Activated CD4-positive, alpha-beta T cell treated with anti-CD3 and anti-CD28 coated beads, Interleukin-2, amount 50 U/mL, for 48 hours (primary cell): ENCODE measurements around the gene E4F1.

Experiments used
- DNase-seq, 2 experiments: peaks; one replicate each; pipeline ENCODE4 v3.0.0-alpha.2; 2020

Gene E4F1

GRCh38 chr16:2275476-2276367 lies 52.3 kb downstream of the E4F1 start:
- no peak for DNase-seq

- DNase-seq, result no peak
These were observed 53.2 kb downstream of the E4F1 start for GRCh38 chr16:2276368-2277195.

DNA sequence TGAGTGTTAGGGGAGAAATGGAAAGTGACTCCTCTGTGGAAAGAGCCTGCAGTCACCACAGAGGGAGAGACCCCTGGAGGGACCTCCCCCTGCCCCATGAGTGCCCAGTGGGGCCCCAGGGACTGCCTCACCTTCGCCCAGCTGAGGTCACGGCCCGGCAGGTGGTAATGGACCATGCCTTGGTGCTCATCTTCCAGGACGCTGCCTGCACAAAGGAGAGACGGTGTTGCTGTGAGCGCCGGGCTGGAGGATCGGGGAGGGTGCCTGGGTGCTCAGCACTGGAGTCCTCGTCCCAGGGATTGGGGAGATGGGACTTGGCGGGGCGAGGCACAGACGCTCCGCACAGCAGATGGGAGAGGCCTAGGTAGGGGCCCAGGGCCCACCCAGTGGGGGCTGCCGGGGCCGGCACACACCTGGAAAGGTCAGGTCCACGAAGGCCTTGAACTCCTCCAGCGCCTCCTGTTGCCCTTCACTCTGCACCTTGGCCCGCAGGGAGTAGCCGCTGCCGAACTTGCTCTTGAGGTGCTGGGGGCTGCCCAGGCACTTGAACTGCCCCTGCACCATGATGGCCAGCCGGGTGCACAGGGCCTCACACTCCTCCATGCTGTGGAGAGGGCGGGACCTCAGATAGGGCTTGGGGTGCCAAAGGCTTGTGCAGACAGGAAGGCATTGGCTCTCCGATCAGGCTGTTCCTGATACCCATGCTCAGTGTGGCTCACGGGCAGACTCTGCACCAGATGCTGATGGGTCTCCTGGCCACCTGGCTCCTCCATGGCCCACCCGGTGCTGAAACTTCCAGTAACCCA lies 54.3 kb downstream of the E4F1 start:
- no peak for DNase-seq

DNA sequence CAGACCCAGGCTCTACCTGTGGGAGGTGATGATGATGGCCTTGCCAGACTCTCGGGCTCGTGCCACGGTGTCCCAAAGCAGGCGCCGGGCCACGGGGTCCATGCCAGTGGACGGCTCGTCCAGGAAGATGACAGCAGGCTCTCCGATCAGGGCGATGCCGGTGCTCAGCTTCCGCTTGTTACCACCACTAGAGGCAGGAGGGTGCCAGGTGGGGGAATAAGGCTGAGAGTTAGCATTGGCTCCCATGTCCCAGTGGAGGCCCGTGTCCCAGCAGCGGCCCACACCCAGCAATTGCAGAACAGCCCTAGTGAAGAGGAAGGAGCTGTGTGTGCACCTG lies 54.8 kb downstream of the E4F1 start:
- DNase-seq, result no peak

DNA sequence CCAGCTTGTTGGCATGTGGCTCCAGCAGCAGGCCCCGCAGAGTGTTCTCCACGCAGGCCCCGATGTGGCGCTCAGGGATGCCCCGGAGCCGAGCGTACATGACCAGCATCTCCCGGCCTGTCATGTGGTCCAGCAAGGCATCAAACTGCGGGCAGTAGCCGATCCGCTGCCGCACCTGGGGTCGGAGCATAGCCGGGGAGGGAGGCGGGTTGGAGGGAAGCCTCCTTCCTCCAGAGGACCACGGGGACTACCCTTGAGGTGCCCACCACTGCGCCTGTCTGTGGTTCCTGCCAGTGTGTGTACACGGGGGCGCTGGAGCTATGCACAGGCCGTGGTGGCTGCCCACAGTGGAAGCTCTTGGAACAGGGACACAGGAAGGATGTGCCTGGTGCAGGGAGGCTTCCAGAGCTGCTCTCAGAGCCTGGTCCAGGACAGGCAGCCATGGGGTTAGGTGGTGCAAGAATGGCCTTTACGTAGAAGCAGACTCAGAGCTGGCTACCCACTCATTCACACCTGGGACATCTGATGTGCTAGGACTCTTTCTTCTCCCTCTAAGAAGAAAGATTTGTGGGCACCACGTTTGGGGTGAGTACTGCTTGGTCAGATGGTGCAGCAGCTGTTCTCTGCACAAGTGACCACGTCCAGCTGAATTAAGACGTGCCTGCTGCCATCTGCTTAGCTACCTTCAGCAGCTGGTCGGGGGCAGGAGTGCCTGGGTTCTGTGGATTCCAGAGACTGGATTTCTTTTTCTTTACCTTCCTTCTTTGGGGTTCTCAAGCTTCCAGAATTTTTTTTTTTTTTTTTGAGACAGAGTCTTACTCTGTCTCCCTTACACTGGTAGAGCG lies 55.8 kb downstream of the E4F1 start:
- no peak for DNase-seq

- no peak for DNase-seq
These were observed 57.1 kb downstream of the E4F1 start for GRCh38 chr16:2280461-2280860.

DNA sequence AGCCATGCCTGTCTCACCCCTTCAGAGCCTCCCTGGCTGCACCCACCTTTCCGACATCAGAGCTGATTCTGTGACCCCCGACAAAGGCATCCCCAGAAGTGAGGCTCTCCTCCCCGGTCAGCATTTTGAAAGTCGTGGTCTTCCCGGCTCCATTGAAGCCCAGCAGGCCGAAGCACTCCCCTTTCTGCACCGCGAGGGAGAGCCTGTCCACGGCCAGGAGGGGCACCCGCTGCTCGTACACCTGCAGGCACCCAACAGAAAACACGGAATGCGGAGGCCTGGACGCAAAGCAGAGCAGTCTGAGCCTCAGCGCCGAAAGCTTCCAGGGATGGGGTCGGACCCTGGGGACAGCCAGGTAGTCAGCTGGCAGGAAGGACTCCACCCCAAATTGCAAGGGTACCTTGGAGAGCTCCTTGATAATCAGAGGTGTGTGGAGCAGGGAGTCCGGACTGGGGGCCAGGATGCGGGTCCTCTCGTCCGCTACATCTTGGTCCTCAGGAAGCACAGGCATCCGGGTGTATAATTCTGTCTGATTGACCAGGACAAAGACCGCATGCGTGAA lies 57.7 kb downstream of the E4F1 start:
- no peak for DNase-seq

DNA sequence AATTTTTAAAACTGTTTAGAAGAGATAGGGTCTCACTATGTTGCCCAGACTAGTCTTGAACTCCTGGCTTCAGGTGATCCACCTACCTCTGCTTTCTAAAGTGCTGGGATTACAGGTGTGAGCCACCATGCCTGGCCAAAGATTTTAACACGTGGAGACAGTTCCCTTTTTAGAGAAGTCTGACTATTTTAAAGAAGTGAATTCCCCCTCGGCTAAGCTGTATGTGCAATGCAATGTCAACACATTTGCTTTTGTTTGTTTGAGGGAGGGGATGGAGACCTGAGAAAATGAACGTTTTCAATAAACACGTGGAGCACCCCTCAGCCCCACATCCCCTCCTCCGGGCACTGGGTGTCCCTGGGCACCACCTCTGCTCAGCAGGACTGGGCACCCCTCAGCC lies 58.9 kb downstream of the E4F1 start:
- no peak for DNase-seq

DNA sequence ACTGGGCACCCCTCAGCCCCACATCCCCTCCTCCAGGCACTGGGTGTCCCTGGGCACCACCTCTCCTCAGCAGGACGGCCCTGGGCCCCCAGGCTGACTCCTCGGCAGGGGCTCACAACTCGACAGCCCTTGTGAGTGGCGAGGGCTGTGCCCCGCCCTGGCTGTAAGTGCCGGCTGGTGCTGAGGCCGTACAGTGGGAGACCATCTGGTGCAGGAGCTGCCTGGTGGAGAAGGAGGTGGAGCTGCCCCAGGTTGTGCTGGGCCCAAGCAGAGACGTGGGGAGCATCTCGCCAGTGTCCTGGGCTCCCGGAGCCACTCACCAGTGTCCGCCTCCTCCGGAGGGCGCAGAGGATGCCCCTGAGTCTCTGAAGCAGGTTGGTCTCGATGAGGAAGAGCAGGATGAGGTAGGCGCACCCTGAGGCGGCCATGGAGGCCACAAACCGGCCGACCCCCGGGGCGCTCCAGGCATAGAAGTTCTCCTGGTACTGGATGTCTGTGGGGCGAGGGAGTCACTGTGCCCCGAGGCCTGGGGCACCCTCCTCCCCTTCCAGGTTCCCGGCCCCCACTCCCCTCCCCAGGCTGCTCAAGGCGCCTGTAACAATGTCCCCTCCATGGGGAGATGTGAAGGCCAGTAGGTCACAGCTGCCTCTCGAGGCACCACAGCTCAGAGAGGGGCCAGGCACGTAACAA lies 59.6 kb downstream of the E4F1 start:
- DNase-seq, result no peak

- no peak for DNase-seq
These were observed 60.8 kb downstream of the E4F1 start for GRCh38 chr16:2284001-2284770.

DNA sequence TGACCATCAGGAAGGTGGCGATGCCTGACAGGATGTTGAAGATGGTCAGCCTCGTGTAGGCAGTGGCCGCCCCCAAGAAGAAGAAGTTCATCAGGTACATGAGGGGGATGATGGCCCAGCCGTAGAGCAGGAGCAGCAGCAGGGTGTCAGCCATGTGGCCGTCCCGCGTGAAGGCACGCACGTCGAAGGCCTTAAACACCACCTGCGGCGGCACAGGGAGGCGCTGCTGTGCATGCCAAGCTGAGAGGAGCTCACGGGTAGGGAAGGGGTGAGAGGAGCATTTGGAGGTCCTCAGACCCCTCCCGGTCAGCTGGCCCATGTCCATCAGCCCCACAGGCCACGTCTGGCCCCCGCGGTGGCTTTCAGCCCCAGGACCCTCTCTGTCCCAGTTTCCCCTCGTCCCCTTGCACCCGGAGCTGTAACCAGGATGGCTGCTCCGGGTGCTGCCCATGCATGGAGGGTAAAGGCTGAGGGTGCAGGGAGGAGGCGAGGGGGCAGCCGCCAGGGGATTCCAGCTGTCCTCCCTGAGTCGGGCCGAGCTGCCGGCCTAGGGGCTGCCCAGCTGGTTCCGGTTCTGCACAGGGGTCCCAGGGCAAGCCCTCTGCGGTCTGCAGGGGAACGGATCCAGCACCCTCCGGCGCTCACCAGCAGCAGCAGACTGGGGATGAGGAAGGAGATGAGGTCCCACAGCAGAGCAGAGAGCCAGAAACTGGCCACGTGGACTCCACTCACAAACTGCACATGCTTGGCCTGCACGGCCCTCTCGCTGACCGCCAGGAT lies 61.6 kb downstream of the E4F1 start:
- DNase-seq, result no peak
